Esophagus muscularis mucosa (tissue), 4 donors: ENCODE data around the gene TBC1D14. TPM values are rescaled to one million over a fixed set of nuclear protein-coding genes. Genes with fewer than 3 reads are reported as not detected.

Experiments used
- DNase-seq: peaks from one replicate; pipeline ENCODE4 v3.0.0-alpha.2; 2017; ENCODE audit errors: extremely low spot score
- H3K27ac ChIP-seq, 4 donors: fragments of 200-600 bp; sonication (generic); replicated peaks in 1 of 4; 1 replicate in 3 of 4; 2 replicates in 1 of 4; pipeline ENCODE4 v1.5.1; 2016 to 2019; ENCODE audit warnings: mild to moderate bottlenecking in 1 of 4
- H3K27me3 ChIP-seq, 4 donors: fragments of 200-600 bp; sonication (generic); one replicate each; pipeline versions ENCODE4 v1.5.1 to v1.6.0; 2016 to 2019
- H3K36me3 ChIP-seq, 4 donors: fragments of 200-600 bp; sonication (generic); one replicate each; pipeline ENCODE4 v1.5.1; 2016 to 2019
- H3K4me1 ChIP-seq, 4 donors: fragments of 200-600 bp; sonication (generic); one replicate each; pipeline ENCODE4 v1.5.1; 2016 to 2019
- H3K4me3 ChIP-seq, 4 donors: fragments of 200-600 bp; sonication (generic); 1 replicate in 2 of 4; 2 replicates in 2 of 4; pipeline ENCODE4 v1.5.1; 2016 to 2019; ENCODE audit warnings: mild to moderate bottlenecking in 4 of 4, moderate library complexity in 1 of 4
- H3K9me3 ChIP-seq, 4 donors: fragments of 200-600 bp; sonication (generic); 1 replicate in 3 of 4; 2 replicates in 1 of 4; pipeline ENCODE4 v1.5.1; 2016 to 2019
- EP300 ChIP-seq: sonication (generic); formaldehyde crosslinking; IDR thresholded peaks from one replicate; pipeline ENCODE4 v1.6.1; 2017; ENCODE audit warnings: antibody characterized with exemption
- POLR2A ChIP-seq: fragments of 450-650 bp; IDR thresholded peaks from one replicate; pipeline ENCODE4 v1.6.1; 2017; ENCODE audit warnings: antibody characterized with exemption, moderate library complexity, mild to moderate bottlenecking, low read depth
- POLR2AphosphoS5 ChIP-seq, 2 donors: sonication (generic); formaldehyde crosslinking; IDR thresholded peaks; one replicate each; pipeline ENCODE4 v1.6.1; 2017; ENCODE audit warnings: antibody characterized with exemption in 2 of 2
- WGBS: methylation state at CpG from one replicate; pipeline ENCODE4 v1.1.5; 2018; 5-methylcytosine and 5-hydroxymethylcytosine counted together
- intact Hi-C: fragments of 100-400 bp; cut with DNase I; formaldehyde crosslinking; loops from one replicate; pipeline ENCODE4 v1.15.1; 2023
- total RNA-seq, 4 donors: library from RNA; depleted of rRNA; stranded (reverse); fragments of >200 nt; gene quantifications; one replicate each; pipeline versions ENCODE4 v1.1.0 to v1.2.1, GENCODE V29; 2016
- TF ChIP-seq, protein P1 (sequence below), 3 experiments: fragments of 200-600 bp in 2 of 3; fragments of 450-650 bp in 1 of 3; sonication (generic) in 2 of 3; IDR thresholded peaks; one replicate each; pipeline ENCODE4 v1.5.1; 2017 to 2019; ENCODE audit warnings: antibody characterized with exemption in 3 of 3, mild to moderate bottlenecking in 2 of 3, moderate library complexity in 1 of 3

The TBC1D14 gene
- total RNA-seq, 4 donors from 2014 or later = 37.0 to 49.4 (median 44.2) TPM

DNA sequence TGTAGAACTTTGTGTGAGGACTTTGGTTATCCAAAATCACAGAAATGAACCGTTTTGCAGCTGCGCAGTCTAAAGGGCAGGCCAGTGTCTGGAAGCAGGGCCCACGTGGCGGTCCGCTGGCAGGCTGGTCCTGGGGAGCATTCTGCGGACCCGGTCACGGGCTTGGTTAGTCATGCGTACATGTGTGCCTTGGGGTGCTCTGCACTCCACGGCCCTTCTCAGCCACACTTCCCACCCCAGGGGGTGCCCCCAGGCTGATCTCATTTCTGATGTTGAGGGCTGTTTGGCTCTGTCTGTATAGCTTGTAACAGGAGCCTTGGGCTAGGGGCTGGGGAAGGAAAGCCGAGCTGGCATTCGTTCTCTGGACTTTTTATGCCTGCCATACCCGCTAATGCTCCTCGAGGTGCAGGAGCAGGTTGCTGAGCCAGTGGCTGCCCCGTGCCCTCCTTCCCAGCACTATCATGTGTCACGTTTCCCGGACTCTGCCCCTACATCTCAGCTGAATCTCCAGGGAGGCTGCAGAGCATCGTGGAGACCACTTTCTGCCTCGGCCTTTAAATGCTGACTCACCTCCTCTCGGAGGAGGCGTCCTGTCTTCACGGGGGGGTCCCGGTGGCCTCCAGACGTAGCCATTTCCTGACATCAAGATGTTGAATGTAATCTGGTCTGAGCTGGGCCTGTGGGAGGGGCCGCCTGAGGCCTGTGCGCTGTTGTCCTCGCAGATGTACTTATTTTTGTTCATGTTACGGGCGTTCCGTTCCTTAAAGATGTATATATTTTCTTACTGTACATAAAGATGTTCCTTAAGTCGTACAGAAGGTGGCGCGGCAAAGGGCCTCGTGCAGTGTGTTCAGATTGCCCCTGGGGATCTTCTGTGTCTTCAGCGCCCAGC, 122.2 kb downstream of the TBC1D14 start:
- no peaks in the 10 kb centered on the region for H3K9me3 ChIP-seq
- peaks cover 27 to 64% (median 49%) of the 10 kb centered on the region in 4 donors for H3K36me3 ChIP-seq
- DNase-seq = no peak
- TF ChIP-seq, protein P1, sequence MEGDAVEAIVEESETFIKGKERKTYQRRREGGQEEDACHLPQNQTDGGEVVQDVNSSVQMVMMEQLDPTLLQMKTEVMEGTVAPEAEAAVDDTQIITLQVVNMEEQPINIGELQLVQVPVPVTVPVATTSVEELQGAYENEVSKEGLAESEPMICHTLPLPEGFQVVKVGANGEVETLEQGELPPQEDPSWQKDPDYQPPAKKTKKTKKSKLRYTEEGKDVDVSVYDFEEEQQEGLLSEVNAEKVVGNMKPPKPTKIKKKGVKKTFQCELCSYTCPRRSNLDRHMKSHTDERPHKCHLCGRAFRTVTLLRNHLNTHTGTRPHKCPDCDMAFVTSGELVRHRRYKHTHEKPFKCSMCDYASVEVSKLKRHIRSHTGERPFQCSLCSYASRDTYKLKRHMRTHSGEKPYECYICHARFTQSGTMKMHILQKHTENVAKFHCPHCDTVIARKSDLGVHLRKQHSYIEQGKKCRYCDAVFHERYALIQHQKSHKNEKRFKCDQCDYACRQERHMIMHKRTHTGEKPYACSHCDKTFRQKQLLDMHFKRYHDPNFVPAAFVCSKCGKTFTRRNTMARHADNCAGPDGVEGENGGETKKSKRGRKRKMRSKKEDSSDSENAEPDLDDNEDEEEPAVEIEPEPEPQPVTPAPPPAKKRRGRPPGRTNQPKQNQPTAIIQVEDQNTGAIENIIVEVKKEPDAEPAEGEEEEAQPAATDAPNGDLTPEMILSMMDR (IDR thresholded peaks at IDR 0.05) = no peak
- no peak for TF ChIP-seq POLR2A
- no peak for TF ChIP-seq EP300
- 86% methylated on average over 35 of the region's 35 CpGs for WGBS
- no peak overlapping the region for H3K4me3 ChIP-seq
- no peaks in the 10 kb centered on the region for H3K4me1 ChIP-seq
- intact Hi-C loops = no loop called here
- H3K27me3 ChIP-seq = no peaks in the 10 kb centered on the region
- no peak overlapping the region for H3K27ac ChIP-seq

DNA sequence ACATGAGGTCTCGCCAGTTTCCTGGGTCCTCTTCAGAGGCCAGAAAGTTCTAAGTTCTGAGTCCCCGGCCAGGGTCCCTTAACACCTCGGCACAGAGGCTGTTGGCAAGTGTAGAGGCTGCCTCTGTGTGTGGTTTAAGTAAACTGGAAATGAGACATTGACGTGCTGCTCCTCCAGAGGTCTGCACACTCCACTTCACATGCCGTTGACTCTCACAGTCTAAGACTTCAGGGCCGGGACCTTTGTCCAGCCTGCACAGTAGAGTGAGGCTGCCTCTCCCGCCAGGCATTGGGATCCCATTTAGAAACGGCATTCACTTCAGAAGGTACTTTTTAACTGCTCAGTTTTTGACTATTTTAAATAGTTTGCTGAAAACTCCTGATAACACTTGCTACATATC, 123.0 kb downstream of the TBC1D14 start:
- Histone ChIP-seq H3K4me3 (no peak overlapping the region), H3K9me3 (no peaks in the 10 kb centered on the region), H3K27me3 (no peaks in the 10 kb centered on the region), H3K4me1 (no peaks in the 10 kb centered on the region), H3K36me3 (peaks cover 27 to 56% (median 42%) of the 10 kb centered on the region in 4 donors), H3K27ac (no peak overlapping the region)
- intact Hi-C loops = no loop called here
- no peak for DNase-seq
- 88% methylated on average over 5 of the region's 8 CpGs for WGBS
- TF ChIP-seq, protein P1 (IDR thresholded peaks at IDR 0.05) = no peak
- TF ChIP-seq POLR2AphosphoS5 (IDR thresholded peaks at IDR 0.05) = no peak
- no peak for TF ChIP-seq POLR2A
- no peak for TF ChIP-seq EP300

GRCh38 chr4:7034262-7035081, 124.8 kb downstream of the TBC1D14 start:
- Histone ChIP-seq H3K9me3 (no peaks in the 10 kb centered on the region), H3K4me3 (no peak overlapping the region), H3K36me3 (peaks cover 25 to 39% (median 31%) of the 10 kb centered on the region in 4 donors), H3K4me1 (no peaks in the 10 kb centered on the region), H3K27me3 (no peaks in the 10 kb centered on the region), H3K27ac (no peak overlapping the region)
- TF ChIP-seq, protein P1 (IDR thresholded peaks at IDR 0.05) = no peak
- TF ChIP-seq EP300 = no peak
- no peak for TF ChIP-seq POLR2A
- TF ChIP-seq POLR2AphosphoS5 (IDR thresholded peaks at IDR 0.05) = no peak
- intact Hi-C loops = no loop called here
- WGBS = 70% methylated on average over 20 of the region's 20 CpGs
- no peak for DNase-seq

DNA sequence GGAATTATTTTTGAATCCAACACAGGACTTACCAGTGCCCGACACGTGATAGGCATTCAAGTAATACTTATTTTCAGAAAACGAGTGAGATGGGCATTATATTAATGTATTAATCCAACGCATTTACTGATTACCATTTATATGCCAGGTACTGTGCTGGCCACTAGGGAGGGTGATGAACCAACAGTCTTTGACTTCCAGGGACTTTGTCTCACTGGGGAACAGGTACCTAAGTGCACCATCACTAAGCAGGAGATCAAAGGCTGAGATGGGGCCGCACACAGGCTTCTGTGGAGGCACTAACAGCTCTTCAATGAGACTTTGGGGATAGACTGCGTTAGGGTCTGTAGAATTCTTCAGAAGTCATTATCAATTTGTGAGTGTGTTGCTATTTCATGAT, 127.8 kb downstream of the TBC1D14 start:
- Histone ChIP-seq H3K4me3 (no peak overlapping the region), H3K36me3 (peaks cover 0 to 9% (median 2%) of the 10 kb centered on the region in 4 donors), H3K4me1 (peaks cover 9 to 14% (median 12%) of the 10 kb centered on the region in 4 donors), H3K27me3 (no peaks in the 10 kb centered on the region), H3K27ac (no peak overlapping the region), H3K9me3 (no peaks in the 10 kb centered on the region)
- TF ChIP-seq, protein P1 (IDR thresholded peaks at IDR 0.05) = no peak
- TF ChIP-seq POLR2A (no peak), EP300 (no peak), POLR2AphosphoS5 (IDR thresholded peaks at IDR 0.05) (no peak)
- no peak for DNase-seq
- intact Hi-C loops = no loop called here
- WGBS = 67% methylated on average over 6 of the region's 6 CpGs
